CD4-positive, alpha-beta T cell treated with Interferon gamma for 1 hour (primary cell): ENCODE measurements around the gene LRRTM4.
"Not testable (repeated sequence)": the region's sequence is repeated elsewhere in the genome, so short reads cannot be mapped to it uniquely, and the experiment has no call there.

Source experiments
- DNase-seq: peaks from one replicate; pipeline ENCODE4 v3.0.0-alpha.2; 2020

Gene LRRTM4

GRCh38 chr2:76713312-76713711 is 808.9 kb downstream of the LRRTM4 start:
- no peak for DNase-seq

DNA sequence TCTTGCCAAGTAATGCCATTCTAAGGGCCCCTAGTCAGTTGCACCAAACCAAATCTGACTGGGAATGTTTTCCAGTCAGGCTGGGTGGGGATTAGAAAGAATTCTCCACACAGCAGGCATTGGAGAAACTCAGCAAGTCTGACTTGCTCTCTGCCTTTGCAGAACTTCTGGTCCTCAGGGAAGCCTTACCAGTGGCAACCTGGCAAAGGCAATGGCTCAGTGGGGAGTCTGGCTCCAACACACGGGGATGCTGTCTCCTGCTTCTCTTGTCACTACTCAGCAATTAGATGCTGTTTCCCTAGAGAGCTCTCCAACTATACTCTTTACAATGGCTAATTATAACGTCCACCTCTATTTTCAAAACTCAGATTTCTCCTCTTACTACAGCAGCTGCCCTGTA is 810.7 kb downstream of the LRRTM4 start:
- no peak for DNase-seq

DNA sequence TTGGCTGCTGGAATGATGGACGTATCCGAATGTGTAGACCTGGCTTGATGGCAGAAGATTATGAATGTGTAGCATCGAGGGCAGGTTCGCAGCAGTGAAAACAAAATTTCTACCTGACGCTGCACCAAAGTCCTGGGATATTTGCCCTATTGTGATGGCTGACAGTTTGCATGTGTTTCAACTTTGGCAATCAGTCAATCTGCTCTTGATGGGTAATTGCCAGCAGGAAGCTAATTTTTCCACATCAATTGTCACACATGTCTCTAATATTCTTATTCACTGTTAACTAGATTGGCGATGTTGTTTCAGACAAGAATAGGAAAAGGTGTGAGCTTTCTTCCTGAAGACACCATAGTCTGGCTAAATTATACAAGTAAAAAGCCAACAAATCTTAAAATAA is 821.3 kb downstream of the LRRTM4 start:
- DNase-seq = no peak

GRCh38 chr2:76697998-76698713 is 824.0 kb downstream of the LRRTM4 start:
- DNase-seq = not testable (repeated sequence)
